Measurements from ENCODE around the gene AMER2.
A peak's percentile ranks its signal among the peaks of the same experiment; 100 is the strongest.

AMER2 gene, protein sequence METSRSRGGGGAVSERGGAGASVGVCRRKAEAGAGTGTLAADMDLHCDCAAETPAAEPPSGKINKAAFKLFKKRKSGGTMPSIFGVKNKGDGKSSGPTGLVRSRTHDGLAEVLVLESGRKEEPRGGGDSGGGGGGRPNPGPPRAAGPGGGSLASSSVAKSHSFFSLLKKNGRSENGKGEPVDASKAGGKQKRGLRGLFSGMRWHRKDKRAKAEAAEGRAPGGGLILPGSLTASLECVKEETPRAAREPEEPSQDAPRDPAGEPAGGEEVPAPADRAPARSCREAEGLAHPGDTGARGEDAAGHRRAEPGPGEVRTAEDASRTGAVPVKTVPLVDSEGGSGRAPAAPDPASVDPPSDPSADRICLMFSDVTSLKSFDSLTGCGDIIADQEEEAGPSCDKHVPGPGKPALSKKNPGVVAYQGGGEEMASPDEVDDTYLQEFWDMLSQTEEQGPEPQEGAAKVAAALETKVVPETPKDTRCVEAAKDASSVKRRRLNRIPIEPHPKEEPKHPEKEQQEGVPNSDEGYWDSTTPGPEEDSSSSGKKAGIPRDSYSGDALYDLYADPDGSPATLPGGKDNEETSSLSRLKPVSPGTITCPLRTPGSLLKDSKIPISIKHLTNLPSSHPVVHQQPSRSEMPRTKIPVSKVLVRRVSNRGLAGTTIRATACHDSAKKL

DNA sequence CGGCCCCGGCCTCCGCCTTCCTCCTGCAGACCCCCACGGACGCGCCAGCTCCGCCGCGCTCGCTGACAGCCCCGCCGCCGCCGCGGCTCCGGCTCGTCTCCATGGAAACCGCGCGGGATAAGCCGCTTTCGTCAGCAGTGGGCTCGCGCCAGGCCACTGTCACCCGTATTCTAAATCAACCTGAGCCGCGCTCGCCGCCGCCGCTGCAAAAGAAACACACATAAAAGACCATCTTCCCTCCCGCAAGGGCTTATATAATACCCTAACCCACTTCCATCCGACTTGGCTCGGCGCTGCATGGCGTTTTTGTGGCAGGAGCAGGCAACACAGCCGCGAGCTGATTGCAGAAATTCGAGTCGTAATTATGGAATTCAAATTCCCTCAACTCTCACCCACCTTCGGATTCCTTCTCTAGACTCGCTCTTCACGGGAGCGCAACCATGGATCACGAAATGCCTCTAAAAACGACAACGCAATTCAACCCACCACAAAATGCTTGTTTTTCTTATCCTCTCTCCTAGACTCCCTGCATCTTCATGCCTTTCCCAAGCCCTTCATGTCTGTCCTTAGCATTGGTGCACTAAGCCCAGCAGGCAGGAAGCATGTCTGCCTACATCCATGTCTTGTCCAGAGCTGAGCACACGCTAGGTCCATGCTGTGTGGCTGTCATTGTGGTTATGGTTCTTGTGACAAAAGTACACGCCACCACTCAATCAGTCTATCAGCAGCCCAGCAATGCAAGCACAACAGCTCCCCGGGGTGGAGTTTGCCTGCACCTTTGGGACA is at the start of gene AMER2:
AMER2 (minus strand) TSS at position 772 of the 786 bp plus-strand sequence; CDS start at position 103, 669 bp downstream.
- ATAC-seq (replicated peaks) (peak in 1 of 2 donors; percentile 23), DNase-seq (no peak)
- H3K9me3 Mint-ChIP-seq, result no peaks in the 10 kb centered on the region
- peaks cover 13 to 15% of the 10 kb centered on the region in 2 donors for H3K4me1 Mint-ChIP-seq
- peak within 1 kb of the TSS; percentile 82 for H3K27ac Mint-ChIP-seq
- H3K27me3 Mint-ChIP-seq, result peaks cover 60 to 81% of the 10 kb centered on the region in 2 donors
- peak within 1 kb of the TSS; percentile 77 to 83 for H3K4me3 Mint-ChIP-seq
- H3K36me3 Mint-ChIP-seq, result peaks cover 3 to 7% of the 10 kb centered on the region in 2 donors

DNA sequence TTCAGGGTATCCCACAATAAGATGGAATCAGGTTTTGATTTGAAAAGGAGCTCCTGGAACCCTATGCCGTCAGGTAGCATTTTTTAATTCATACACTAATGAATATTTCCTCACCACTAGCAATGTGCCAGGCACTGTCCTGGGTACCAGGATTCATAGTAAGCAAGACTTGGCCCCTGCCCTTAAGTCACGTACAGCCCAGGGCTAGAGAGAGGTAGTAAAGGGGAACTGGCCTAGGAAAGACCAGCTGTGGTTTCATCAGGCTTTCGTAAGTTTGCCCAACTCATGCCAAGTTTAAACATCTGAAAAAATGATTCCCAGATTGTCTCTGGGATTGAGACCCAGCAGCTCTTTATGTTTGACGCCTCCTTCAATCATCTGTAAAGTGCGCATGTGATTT is 45.9 kb upstream of the AMER2 start:
- H3K36me3 Mint-ChIP-seq, result no peaks in the 10 kb centered on the region
- H3K4me1 Mint-ChIP-seq, result no peaks in the 10 kb centered on the region
- ATAC-seq (replicated peaks) (no peak), DNase-seq (no peak)
- H3K4me3 Mint-ChIP-seq, result no peak overlapping the region
- no peaks in the 10 kb centered on the region for H3K9me3 Mint-ChIP-seq
- peaks cover 20% of the 10 kb centered on the region in 2 donors for H3K27me3 Mint-ChIP-seq
- no peak overlapping the region for H3K27ac Mint-ChIP-seq

DNA sequence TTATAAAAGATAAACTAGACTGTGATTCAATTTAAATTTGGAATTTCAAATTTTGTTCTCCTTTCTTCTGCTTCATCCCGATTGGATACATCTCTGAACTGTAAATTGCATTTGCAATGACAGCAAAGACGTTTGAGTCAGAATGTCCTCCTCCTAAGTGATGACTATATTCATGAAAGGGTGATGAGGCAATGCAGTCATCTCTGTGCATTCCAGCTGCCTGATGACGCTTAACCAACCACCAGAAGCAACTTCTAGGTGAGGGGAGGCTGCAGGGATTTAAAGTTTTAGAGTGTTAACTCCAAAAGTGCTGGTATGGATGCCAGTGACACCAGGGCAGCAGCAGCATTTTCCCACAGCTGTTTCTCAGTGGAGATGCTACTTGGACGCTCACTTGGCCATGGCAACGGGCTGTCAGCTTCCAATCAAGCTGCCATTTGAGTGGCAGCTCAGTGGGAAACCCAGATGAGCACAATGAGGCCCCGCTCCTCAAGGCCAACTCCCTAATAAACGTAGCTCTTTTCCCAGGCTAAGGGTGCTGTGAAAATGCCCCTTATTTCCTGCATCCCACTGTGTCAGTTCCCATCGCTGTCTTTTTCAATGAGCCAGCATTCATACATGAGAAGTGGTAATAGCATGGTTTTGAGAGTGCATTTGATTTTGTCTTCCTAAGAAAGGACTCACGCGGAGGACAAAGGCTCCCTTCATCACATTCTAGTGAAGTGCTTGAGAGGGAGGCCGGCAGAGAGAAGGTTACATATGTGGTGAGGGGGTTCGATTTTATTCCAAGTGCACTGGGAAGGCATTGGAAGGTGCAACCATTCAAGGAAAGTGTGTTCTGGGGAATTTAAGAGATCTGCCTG is 45.2 kb upstream of the AMER2 start:
- DNase-seq, result no peak
- Mint-ChIP-seq H3K27me3 (peaks cover 14 to 15% of the 10 kb centered on the region in 2 donors), H3K9me3 (no peaks in the 10 kb centered on the region), H3K36me3 (no peaks in the 10 kb centered on the region), H3K27ac (no peak overlapping the region), H3K4me1 (no peaks in the 10 kb centered on the region), H3K4me3 (no peak overlapping the region)
- no peak for ATAC-seq (replicated peaks)

DNA sequence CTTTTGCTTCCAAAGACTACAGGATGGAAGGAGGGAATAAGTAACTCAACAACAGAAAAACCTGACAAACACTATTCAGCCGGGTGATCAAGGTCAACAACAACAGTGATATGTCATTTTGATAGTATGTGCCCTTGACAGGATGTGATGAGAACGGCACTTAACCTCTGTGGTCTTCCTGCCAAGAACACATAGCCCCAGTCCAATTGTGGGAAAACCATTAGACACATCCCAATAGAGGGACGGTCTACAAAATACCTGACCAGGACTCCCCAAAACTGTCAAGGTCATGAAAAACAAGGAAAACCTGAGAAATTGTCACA is 43.1 kb upstream of the AMER2 start:
- Mint-ChIP-seq H3K27ac (no peak overlapping the region), H3K36me3 (no peaks in the 10 kb centered on the region), H3K4me1 (no peaks in the 10 kb centered on the region), H3K27me3 (peaks cover 14 to 15% of the 10 kb centered on the region in 2 donors), H3K9me3 (no peaks in the 10 kb centered on the region), H3K4me3 (no peak overlapping the region)
- DNase-seq (no peak), ATAC-seq (replicated peaks) (no peak)

DNA sequence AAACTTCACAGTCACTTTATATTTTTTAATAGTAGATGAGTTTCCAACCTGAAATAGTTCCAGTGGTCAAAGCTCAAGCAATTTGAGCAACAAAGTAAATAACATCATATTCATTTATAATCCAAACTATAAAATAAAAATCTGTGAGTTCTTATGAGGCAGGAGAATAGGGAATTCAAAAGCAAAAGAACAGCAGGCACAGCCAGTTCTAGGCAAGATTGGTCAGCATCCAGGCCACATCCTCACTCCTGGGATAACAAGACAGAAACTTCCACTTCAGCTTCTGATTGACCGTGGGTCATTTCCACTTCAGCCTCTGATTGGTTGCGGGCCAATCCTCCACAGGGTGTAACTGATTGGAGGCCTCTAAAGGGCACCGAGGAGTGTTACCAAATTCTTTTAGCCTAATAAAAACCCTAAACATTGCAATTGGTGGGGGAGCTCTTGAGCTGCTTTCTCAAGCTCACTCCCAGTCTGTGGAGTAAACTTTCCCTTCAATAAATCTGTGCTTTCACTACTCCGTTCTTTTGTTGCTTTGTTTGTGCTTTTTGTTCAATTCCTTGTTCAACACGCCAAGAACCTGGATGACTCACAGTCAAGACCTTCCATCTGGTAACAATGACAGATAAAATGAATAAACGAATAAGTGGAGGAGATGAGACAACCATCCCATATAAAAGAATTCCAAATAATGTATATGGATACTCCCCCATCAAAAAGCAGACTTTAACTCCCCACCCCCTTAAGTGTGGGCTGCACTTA is 42.6 kb upstream of the AMER2 start:
- H3K27me3 Mint-ChIP-seq, result peaks cover 15 to 16% of the 10 kb centered on the region in 2 donors
- no peaks in the 10 kb centered on the region for H3K36me3 Mint-ChIP-seq
- no peak overlapping the region for H3K27ac Mint-ChIP-seq
- DNase-seq, result no peak
- H3K9me3 Mint-ChIP-seq, result no peaks in the 10 kb centered on the region
- H3K4me3 Mint-ChIP-seq, result no peak overlapping the region
- no peaks in the 10 kb centered on the region for H3K4me1 Mint-ChIP-seq
- no peak for ATAC-seq (replicated peaks)

DNA sequence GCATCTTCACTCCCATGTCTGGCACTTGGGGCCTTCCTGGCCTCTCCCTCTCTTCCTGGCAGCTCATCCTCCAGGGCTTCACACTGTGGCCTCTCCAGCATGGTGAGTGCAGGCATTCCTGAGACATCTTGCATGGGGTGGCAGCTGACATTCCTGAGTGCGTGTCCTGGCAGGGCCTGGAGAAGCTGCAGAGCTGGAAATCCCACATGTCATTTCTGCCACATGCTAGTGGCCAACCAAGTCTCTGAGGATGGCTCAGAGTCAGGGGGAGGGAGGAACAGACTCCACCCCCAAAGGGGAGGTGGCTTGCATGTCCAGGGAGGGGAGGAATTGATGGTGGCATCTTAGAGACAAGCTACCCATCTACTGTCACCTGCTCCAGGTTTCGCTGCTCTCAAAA is 41.6 kb upstream of the AMER2 start:
- Mint-ChIP-seq H3K27me3 (peaks cover 12 to 14% of the 10 kb centered on the region in 2 donors), H3K36me3 (no peaks in the 10 kb centered on the region), H3K4me1 (no peaks in the 10 kb centered on the region), H3K27ac (no peak overlapping the region), H3K9me3 (no peaks in the 10 kb centered on the region), H3K4me3 (no peak overlapping the region)
- no peak for ATAC-seq (replicated peaks)
- no peak for DNase-seq

DNA sequence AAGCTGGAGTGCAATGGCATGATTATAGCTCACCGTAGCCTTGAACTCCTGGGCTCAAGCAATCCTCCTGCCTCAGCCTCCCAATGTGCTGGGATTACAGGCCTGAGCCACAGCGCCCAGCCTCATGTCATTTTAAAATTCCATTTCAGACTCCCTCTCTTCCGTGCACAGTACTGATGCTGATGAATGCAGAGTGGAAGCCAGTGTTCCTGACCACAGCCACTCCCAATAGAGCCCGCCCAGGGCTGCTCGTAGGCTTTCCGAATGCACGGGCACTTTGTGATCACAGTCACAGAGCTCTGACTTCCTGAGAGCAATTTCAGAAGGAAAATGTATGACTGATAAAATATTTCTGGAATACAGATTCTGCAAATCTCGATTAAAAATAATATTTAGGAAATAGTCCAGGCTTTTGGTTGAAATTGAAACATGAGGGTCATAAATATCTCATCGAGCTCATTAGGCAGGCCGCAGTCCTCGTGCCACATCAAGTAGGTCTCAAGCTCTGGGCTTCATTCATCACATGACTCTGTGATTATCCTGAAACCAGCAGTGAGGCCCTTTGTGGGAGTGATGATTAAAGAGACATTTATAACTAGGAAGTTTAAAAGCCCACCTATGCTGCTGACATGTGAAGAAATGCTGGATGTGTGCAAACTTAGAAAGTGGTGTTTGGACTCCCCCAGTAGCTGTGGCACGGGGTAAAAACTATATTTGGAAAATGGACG is 38.9 kb upstream of the AMER2 start:
- H3K4me3 Mint-ChIP-seq, result no peak overlapping the region
- peaks cover 15 to 22% of the 10 kb centered on the region in 2 donors for H3K27me3 Mint-ChIP-seq
- no peaks in the 10 kb centered on the region for H3K9me3 Mint-ChIP-seq
- DNase-seq, result no peak
- no peaks in the 10 kb centered on the region for H3K4me1 Mint-ChIP-seq
- no peaks in the 10 kb centered on the region for H3K36me3 Mint-ChIP-seq
- H3K27ac Mint-ChIP-seq, result no peak overlapping the region
- no peak for ATAC-seq (replicated peaks)

DNA sequence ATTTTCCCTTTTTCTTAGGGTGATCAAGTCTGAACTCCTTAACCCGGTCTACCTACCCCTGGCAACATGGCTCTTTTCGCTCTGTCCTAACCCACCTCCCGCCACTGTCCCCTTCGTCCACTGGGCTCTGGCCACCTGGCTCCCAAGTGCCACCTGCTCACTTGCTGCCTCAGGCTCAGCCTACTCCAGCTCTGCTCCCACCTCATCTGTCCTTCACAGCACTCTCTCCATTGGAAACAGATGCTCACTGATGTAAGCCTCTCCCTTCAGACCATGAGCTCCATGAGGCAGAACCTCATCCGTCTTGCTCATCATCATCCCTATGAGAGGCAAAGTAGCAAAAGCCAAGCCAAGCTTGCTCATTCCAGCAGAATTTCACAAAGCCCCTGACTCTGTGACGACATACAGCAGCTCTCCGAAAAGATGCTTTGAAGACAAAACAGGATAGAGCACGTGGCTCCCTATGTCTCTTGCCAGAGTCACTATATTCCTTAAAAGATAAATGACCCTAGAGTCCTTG is 35.3 kb upstream of the AMER2 start:
- Mint-ChIP-seq H3K36me3 (no peaks in the 10 kb centered on the region), H3K4me3 (no peak overlapping the region), H3K27ac (no peak overlapping the region), H3K27me3 (peaks cover 14 to 26% of the 10 kb centered on the region in 2 donors), H3K4me1 (no peaks in the 10 kb centered on the region), H3K9me3 (no peaks in the 10 kb centered on the region)
- DNase-seq (no peak), ATAC-seq (replicated peaks) (no peak)

DNA sequence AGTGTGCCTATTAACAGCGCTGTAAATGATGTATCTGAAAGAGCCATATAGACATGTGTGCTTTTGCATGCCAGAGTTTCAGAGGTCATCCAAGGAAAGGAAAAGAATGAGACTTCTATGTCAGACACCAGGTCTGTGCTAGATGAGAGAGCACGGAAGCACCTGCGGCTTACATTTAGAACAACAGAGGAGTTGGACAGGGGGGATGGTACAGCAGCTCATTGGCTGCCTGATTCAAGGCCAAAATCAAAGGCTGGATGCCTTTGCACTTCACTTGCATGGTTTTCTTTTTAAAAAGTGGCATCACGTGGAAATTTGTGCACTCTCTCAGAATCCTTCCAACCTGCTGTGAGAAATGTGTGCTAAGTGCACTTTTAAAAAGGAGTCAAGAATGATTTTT is 32.8 kb upstream of the AMER2 start:
- Mint-ChIP-seq H3K36me3 (no peaks in the 10 kb centered on the region), H3K4me3 (no peak overlapping the region), H3K27ac (no peak overlapping the region), H3K9me3 (peaks cover 0 to 2% of the 10 kb centered on the region in 2 donors), H3K4me1 (no peaks in the 10 kb centered on the region), H3K27me3 (peaks cover 19 to 32% of the 10 kb centered on the region in 2 donors)
- ATAC-seq (replicated peaks) (no peak), DNase-seq (no peak)

DNA sequence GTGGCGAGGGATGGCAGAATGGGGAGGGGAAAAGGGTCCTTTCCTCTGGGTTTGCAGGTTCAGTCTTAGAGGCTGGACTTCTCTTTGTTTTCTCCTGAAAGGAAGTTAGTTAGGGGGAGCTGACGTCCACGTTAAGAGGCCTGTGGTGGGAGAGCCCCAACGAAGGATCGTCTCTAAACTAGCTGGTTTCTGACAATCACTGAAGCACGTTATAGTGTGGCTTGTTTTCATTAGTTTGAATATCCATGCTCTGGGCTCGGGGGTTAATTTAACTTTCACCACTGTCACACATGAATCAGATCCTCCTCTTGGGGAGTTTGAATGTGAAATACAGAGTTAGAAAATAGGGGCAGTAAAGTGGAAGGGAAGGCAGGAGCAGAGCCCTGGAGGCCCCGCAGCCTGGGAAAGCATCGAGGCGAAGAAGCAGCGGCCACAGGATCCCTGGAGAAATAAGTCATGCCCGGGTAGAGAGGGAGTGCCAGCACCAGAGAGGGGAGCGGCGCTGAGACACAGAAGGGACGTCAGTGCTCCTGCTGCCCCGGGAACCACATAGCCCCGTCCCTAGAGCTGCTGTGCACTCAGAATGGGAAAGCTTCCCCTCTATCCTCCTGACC is 31.1 kb upstream of the AMER2 start:
- DNase-seq, result no peak
- H3K4me3 Mint-ChIP-seq, result no peak overlapping the region
- H3K9me3 Mint-ChIP-seq, result peaks cover 0 to 2% of the 10 kb centered on the region in 2 donors
- peaks cover 15 to 32% of the 10 kb centered on the region in 2 donors for H3K27me3 Mint-ChIP-seq
- ATAC-seq (replicated peaks), result peak in 1 of 2 donors; percentile 38
- H3K4me1 Mint-ChIP-seq, result no peaks in the 10 kb centered on the region
- no peaks in the 10 kb centered on the region for H3K36me3 Mint-ChIP-seq
- H3K27ac Mint-ChIP-seq, result no peak overlapping the region

DNA sequence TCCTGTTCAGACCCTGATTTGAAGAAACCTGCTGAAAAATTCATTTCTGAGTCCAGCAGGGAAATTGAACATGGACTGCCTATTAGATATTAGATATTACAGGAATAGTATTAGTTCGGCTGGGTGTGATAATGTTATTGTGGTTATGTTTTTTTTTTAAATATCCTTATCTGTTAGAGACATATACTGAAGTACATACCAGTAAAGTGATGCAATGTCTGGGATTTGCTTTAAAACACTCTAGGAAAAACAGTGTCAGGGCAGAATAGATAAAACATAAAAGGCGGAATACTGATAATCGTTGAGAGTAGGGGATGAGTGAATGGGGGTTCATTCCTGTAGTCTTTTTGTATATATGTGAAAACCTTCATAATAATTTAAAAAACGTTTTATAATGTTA is 28.7 kb upstream of the AMER2 start:
- no peaks in the 10 kb centered on the region for H3K36me3 Mint-ChIP-seq
- H3K27ac Mint-ChIP-seq, result no peak overlapping the region
- H3K9me3 Mint-ChIP-seq, result peaks cover 0 to 2% of the 10 kb centered on the region in 2 donors
- H3K27me3 Mint-ChIP-seq, result peaks cover 6 to 33% of the 10 kb centered on the region in 2 donors
- ATAC-seq (replicated peaks) (no peak), DNase-seq (no peak)
- no peaks in the 10 kb centered on the region for H3K4me1 Mint-ChIP-seq
- no peak overlapping the region for H3K4me3 Mint-ChIP-seq

DNA sequence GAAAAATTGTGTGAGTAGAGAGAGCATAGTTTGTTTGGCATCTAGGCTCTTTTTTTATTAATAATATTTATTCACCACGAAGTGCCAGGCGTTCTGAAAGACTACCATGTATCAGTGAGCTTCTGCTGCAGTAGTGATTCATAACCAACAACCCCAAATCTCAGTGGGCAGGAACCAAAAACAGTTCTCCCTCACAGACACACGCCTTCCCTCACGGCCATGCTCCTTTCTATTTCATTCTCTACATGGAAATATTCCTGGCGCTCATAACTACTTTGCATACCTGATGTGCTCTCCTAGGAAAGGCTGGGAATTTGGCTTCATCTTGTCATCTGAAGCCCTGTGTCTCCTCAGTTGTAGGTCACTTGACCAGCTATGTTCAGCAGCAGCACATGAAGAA is 26.6 kb upstream of the AMER2 start:
- Mint-ChIP-seq H3K9me3 (peaks cover 0 to 3% of the 10 kb centered on the region in 2 donors), H3K36me3 (no peaks in the 10 kb centered on the region), H3K4me3 (no peak overlapping the region), H3K27me3 (peaks cover 23 to 26% of the 10 kb centered on the region in 2 donors), H3K27ac (no peak overlapping the region), H3K4me1 (no peaks in the 10 kb centered on the region)
- no peak for DNase-seq
- ATAC-seq (replicated peaks), result no peak

Data from stimulated activated naive B cell treated with anti-CD40 and anti-IgM and Interleukin-4, amounts not matched to agents 10 μg/mL and 1 μg/mL and 100 μg/mL, for 72 hours (primary cell).